IPS-15b (cell line): ENCODE data around the gene BPIFB1.

Source experiments
- H3K27me3 ChIP-seq: one replicate; pipeline ENCODE4 v1.6.1; 2013; ENCODE audit warnings: low read length; ENCODE audit not compliant: control insufficient read depth, insufficient read depth
- H3K36me3 ChIP-seq: one replicate; pipeline ENCODE4 v1.6.1; 2013; ENCODE audit warnings: low read length; ENCODE audit not compliant: control insufficient read depth, insufficient read depth
- H3K4me1 ChIP-seq: one replicate; pipeline ENCODE4 v1.6.1; 2013; ENCODE audit warnings: mild to moderate bottlenecking, low read length; ENCODE audit not compliant: control insufficient read depth, insufficient read depth
- H3K4me3 ChIP-seq: one replicate; pipeline ENCODE4 v1.5.1; 2013; ENCODE audit warnings: low read depth, low read length
- H3K9ac ChIP-seq: one replicate; pipeline ENCODE4 v1.6.1; 2013; ENCODE audit warnings: low read depth, mild to moderate bottlenecking, low read length
- H3K9me3 ChIP-seq: one replicate; pipeline ENCODE4 v1.6.1; 2013; ENCODE audit warnings: mild to moderate bottlenecking, low read length; ENCODE audit not compliant: control insufficient read depth, insufficient read depth

The BPIFB1 gene

DNA sequence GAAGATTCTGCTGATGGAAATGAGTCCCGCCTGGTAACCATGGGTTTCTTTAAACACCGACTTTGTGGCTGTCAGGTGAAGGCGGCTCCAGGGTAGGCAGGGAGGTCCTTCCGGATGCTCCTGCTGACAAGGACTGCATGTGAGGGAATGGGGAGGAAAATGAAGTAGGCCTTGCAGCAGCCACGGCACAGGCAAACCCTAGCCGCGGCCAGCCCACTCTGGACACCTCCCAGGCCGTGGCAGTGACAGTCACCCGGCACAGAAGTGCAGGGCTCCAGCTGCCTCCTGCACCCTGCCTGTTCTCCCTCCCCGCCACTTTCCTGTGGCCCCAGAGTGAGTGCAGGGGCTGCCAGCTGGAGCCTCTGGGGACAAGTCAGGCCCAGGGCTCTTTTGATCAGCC, 21.0 kb downstream of the BPIFB1 start:
- Histone ChIP-seq H3K9me3 (no peaks in the 10 kb centered on the region), H3K36me3 (no peaks in the 10 kb centered on the region), H3K9ac (no peak overlapping the region), H3K4me3 (no peak overlapping the region), H3K27me3 (no peaks in the 10 kb centered on the region), H3K4me1 (no peaks in the 10 kb centered on the region)

- Histone ChIP-seq H3K9ac (no peak overlapping the region), H3K27me3 (no peaks in the 10 kb centered on the region), H3K4me1 (no peaks in the 10 kb centered on the region), H3K4me3 (no peak overlapping the region), H3K9me3 (no peaks in the 10 kb centered on the region), H3K36me3 (no peaks in the 10 kb centered on the region)
Observed at GRCh38 chr20:33305589-33306057, 22.6 kb downstream of the BPIFB1 start.

DNA sequence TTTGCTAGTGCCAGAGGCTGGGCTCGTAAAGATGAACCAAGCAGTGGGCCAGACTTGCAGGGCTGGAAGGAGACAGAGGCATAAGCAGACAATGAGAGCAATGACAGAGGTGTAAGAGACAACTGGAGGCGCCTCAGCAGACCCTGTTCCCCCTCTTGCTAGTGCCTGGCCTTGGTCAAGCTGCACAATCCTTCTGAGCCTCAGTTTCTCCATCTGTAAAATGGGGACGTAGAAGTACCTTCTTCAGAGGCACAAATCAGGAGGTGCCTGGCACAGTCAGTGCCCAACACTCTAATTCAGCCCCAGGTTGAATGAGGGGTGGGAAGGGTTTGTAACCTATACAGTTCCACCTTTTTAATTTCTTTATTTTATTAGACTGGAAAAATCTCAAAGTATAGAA, 23.2 kb downstream of the BPIFB1 start:
- Histone ChIP-seq H3K36me3 (no peaks in the 10 kb centered on the region), H3K9me3 (no peaks in the 10 kb centered on the region), H3K4me1 (no peaks in the 10 kb centered on the region), H3K9ac (no peak overlapping the region), H3K27me3 (no peaks in the 10 kb centered on the region), H3K4me3 (no peak overlapping the region)

DNA sequence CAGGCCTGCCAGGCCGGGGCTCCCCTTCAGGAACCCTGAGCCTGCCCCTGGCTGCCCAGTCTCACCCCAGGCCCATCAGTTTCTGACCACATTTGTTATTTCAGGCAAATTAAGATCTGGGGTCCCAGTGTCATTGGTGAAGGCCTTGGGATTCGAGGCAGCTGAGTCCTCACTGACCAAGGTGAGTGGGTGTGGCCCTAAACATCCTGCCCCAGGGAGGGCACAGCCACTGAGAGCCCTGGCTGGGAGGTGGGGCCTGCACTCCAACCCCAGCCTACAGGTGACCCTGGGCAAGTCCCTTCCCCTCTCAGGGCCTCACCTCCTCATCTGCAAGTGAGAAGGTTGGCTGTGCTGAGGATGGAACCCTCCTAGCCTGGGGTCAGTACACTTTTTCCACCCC, 23.8 kb downstream of the BPIFB1 start:
- H3K4me3 ChIP-seq, result no peak overlapping the region
- no peaks in the 10 kb centered on the region for H3K36me3 ChIP-seq
- no peaks in the 10 kb centered on the region for H3K27me3 ChIP-seq
- no peak overlapping the region for H3K9ac ChIP-seq
- no peaks in the 10 kb centered on the region for H3K9me3 ChIP-seq
- H3K4me1 ChIP-seq, result no peaks in the 10 kb centered on the region

GRCh38 chr20:33308668-33309067, 25.7 kb downstream of the BPIFB1 start:
- Histone ChIP-seq H3K27me3 (no peaks in the 10 kb centered on the region), H3K36me3 (no peaks in the 10 kb centered on the region), H3K4me1 (no peaks in the 10 kb centered on the region)

GRCh38 chr20:33309631-33310030, 26.6 kb downstream of the BPIFB1 start:
- no peak overlapping the region for H3K4me3 ChIP-seq
- H3K9ac ChIP-seq, result no peak overlapping the region
- H3K36me3 ChIP-seq, result no peaks in the 10 kb centered on the region
- H3K27me3 ChIP-seq, result no peaks in the 10 kb centered on the region
- no peaks in the 10 kb centered on the region for H3K4me1 ChIP-seq
- no peaks in the 10 kb centered on the region for H3K9me3 ChIP-seq

More at GRCh38 chr20:33308668-33309067, 25.7 kb downstream of the BPIFB1 start:
- Histone ChIP-seq H3K4me3 (no peak overlapping the region), H3K9ac (no peak overlapping the region), H3K9me3 (no peaks in the 10 kb centered on the region)

GRCh38 chr20:33310327-33310899, 27.4 kb downstream of the BPIFB1 start:
- H3K9me3 ChIP-seq, result no peaks in the 10 kb centered on the region
- no peak overlapping the region for H3K9ac ChIP-seq
- H3K27me3 ChIP-seq, result no peaks in the 10 kb centered on the region
- H3K36me3 ChIP-seq, result no peaks in the 10 kb centered on the region
- no peak overlapping the region for H3K4me3 ChIP-seq
- no peaks in the 10 kb centered on the region for H3K4me1 ChIP-seq

GRCh38 chr20:33311011-33311410, 28.0 kb downstream of the BPIFB1 start:
- Histone ChIP-seq H3K4me1 (no peaks in the 10 kb centered on the region), H3K36me3 (no peaks in the 10 kb centered on the region), H3K9me3 (no peaks in the 10 kb centered on the region), H3K9ac (no peak overlapping the region), H3K4me3 (no peak overlapping the region), H3K27me3 (no peaks in the 10 kb centered on the region)

GRCh38 chr20:33311996-33312395, 29.0 kb downstream of the BPIFB1 start:
- H3K4me1 ChIP-seq, result no peaks in the 10 kb centered on the region
- no peak overlapping the region for H3K4me3 ChIP-seq
- no peak overlapping the region for H3K9ac ChIP-seq
- H3K27me3 ChIP-seq, result no peaks in the 10 kb centered on the region
- H3K36me3 ChIP-seq, result no peaks in the 10 kb centered on the region
- H3K9me3 ChIP-seq, result no peaks in the 10 kb centered on the region

DNA sequence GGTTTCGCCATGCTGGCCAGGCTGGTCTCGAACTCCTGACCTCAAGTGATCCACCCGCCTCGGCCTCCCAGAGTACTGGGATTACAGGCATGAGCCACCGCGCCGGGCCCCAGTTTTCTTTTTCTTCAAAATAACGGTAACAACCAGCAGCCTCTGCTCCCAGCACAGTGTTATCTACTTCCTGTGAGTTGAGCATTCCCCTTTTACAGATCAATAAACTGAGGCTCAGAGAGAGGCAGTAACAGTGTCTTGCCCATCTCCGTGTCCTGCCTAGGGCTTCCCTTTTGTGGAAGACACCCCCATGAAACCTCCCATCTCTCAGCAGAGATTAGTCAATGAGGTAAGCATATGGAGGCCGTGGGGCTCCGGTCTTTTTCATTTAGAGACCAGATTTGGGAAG, 29.6 kb downstream of the BPIFB1 start:
- H3K4me1 ChIP-seq, result no peaks in the 10 kb centered on the region
- no peak overlapping the region for H3K9ac ChIP-seq
- H3K36me3 ChIP-seq, result no peaks in the 10 kb centered on the region
- no peak overlapping the region for H3K4me3 ChIP-seq
- no peaks in the 10 kb centered on the region for H3K27me3 ChIP-seq
- no peaks in the 10 kb centered on the region for H3K9me3 ChIP-seq

GRCh38 chr20:33313686-33314314, 30.8 kb downstream of the BPIFB1 start:
- H3K36me3 ChIP-seq, result no peaks in the 10 kb centered on the region
- H3K9me3 ChIP-seq, result no peaks in the 10 kb centered on the region
- no peaks in the 10 kb centered on the region for H3K4me1 ChIP-seq
- H3K4me3 ChIP-seq, result no peak overlapping the region
- H3K27me3 ChIP-seq, result no peaks in the 10 kb centered on the region
- H3K9ac ChIP-seq, result no peak overlapping the region

DNA sequence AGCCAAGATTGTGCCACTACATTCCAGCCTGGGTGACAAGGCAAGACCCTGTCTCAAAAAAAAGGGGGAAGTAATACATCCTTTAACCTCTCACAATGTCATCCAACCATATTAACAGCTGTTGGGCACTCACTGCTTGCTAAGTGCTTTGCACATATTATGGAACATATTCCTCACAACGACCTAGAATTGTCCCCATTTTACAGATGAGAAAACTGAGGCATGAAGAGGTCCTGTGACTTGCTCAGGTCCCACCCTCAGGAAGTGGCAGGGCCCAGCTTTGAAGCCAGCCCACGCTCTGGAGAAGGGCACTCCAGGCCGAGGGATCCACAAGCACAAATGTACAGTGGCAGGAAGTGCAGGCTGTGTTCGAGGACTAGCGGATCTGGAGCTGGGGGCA, 33.3 kb downstream of the BPIFB1 start:
- Histone ChIP-seq H3K4me1 (no peaks in the 10 kb centered on the region), H3K27me3 (no peaks in the 10 kb centered on the region), H3K36me3 (no peaks in the 10 kb centered on the region), H3K9me3 (no peaks in the 10 kb centered on the region), H3K9ac (no peak overlapping the region), H3K4me3 (no peak overlapping the region)
